ENCODE results near the gene RPS3.

The RPS3 gene

DNA sequence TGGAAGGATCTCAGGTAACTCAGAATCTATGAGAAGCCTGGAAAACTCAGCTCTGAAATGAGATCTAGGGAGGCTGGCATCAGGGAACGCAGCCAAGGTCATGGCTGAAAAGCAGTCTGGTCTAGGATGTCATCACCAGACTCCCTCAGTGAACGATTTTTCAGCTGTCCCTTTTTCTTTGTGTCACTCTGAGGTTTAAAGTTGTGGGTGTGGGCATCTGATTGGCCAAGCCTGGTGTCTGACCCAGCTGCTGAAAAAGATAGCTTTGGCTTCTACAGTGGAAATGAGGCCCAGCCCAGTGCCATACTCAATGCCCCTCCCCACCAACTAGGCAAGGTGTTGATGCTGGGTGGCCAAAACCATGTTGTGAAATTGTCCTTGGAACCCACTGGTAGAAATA, 14.5 kb downstream of the RPS3 start:
- DNase-seq (ENCODE audit: low read depth, low spot score) = no peak

- no peak for DNase-seq (ENCODE audit: low read depth, low spot score)
These were observed 21.1 kb downstream of the RPS3 start for GRCh38 chr11:75420224-75421034.

- no peak for DNase-seq (ENCODE audit: low read depth, low spot score)
These were observed 21.8 kb downstream of the RPS3 start for GRCh38 chr11:75421035-75421602.

- DNase-seq (ENCODE audit: low read depth, low spot score) = no peak
These were observed 22.6 kb downstream of the RPS3 start for GRCh38 chr11:75421902-75422247.

DNA sequence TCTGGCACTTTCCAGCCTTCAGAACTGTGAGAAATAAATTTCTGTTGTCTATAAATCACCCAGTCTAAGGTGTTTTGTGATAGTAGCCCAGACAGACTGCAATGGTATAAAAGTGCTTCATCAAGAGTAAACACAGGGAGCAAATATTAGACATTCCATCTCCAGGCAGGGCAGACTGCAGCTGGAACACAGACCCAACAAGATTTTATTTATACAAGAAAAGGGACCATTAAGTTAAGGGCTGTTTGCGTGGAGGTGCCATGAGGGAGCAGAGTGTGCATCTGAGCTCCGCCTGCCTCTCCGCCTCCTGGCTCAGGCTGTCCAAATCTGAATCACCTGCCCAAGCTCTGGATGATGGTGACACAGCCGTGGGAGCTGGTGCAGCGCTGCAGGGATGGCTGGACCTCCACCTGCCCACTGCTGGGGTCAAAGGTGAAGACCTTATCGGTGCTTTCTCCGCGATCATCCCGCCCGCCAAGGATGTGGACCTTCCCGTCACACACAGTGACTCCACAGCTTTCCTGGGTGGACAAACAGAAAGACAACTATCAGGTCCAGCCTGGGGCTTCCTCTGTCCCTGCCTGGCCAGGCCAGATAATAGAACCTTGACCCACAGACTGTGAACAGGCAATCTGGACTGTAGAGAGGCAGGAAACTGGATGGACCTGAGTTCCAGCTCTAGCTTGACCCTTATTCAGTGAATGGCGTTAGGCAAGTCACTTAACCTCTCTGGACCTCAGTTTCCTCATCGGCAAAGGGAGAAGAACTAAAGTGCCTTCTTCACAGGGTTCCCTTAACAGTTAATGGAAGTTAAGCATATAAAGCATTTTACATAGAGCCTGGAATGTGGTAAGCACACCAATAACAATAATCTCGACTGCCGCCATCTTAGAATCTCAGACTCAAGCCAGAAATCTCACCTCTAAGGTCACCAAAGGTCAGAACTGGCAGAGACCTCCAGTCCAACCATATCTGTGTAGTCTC, 23.2 kb downstream of the RPS3 start:
- DNase-seq (ENCODE audit: low read depth, low spot score) = no peak

DNA sequence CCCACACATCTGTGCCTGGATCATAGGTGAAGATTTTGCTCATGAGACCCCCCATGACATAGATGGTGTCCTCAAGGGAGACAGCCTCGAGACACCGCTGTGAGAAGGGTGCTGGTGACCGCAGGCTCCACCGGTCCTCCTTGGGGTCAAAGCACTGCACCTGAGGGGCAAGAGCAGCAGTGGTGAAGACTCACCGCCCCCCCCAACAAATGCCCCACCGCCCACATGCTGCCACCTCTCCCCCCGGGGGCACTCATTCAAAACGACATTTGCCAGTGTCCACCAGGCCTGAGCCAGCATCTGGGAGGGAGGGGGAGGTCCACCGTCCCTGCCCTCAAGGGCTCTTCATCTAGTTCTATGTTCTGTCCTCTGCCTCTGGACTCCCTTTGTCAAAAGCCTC, 24.4 kb downstream of the RPS3 start:
- DNase-seq (ENCODE audit: low read depth, low spot score) = no peak

- DNase-seq (ENCODE audit: low read depth, low spot score) = no peak
These were observed 25.1 kb downstream of the RPS3 start for GRCh38 chr11:75424396-75424795.

DNA sequence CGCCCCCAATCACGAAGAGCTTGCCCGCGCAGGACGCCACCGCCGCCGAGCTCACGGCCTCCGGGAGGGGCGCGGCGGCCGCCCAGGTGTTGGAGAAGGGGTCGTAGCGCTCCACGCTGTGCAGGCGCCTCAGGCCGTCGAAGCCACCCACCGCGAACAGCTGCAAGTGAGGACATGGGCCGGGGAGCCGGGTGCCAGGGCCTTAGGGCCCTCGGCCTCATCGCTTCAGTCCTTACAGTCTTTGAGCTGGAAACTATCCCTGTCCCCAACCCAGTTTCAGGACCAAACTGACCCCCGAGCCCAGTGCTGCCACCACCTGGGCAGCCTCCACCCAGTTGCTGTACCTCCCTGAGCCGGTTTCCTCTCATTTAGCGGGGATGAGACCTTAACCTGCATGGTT, 26.1 kb downstream of the RPS3 start:
- DNase-seq (ENCODE audit: low read depth, low spot score) = peak; percentile 84

GRCh38 chr11:75426720-75427086, 27.4 kb downstream of the RPS3 start:
- no peak for DNase-seq (ENCODE audit: low read depth, low spot score)

GRCh38 chr11:75427181-75427580, 27.9 kb downstream of the RPS3 start:
- DNase-seq (ENCODE audit: low read depth, low spot score) = no peak

GRCh38 chr11:75428281-75428724, 29.0 kb downstream of the RPS3 start:
- peak; percentile 95 for DNase-seq (ENCODE audit: low read depth, low spot score)

DNA sequence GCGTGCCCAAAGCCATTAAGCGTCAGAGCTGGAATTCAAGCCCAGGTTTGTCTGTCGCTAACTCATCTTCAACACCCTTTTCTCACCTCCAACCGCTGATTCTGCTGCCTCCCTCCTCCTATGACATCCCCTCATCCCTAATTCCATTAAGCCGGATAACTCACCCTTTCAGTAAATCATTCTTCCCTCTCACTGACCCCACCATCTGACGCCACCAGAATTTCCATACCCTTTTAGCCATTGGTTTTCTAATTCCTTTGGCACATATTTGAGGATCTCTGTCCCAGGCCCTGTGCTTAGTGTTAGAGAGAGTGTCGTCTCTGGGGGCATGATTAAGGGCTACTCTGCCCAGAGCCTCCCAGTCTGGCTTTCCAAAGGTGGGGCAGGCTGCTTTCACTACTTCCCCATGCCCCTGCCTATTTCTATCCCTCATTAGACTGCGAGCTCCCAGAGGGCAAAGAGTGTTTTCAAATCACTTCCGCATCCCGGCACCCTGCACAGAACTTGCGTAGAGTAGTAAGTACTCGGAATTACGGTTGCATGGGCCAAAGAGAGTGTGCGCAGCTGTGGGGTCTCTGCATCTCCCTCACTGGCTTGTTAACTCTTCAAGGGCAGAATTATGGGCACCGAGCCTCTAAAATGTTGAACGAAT, 29.8 kb downstream of the RPS3 start:
- no peak for DNase-seq (ENCODE audit: low read depth, low spot score)

GRCh38 chr11:75429641-75429901, 30.3 kb downstream of the RPS3 start:
- DNase-seq (ENCODE audit: low read depth, low spot score) = no peak

DNA sequence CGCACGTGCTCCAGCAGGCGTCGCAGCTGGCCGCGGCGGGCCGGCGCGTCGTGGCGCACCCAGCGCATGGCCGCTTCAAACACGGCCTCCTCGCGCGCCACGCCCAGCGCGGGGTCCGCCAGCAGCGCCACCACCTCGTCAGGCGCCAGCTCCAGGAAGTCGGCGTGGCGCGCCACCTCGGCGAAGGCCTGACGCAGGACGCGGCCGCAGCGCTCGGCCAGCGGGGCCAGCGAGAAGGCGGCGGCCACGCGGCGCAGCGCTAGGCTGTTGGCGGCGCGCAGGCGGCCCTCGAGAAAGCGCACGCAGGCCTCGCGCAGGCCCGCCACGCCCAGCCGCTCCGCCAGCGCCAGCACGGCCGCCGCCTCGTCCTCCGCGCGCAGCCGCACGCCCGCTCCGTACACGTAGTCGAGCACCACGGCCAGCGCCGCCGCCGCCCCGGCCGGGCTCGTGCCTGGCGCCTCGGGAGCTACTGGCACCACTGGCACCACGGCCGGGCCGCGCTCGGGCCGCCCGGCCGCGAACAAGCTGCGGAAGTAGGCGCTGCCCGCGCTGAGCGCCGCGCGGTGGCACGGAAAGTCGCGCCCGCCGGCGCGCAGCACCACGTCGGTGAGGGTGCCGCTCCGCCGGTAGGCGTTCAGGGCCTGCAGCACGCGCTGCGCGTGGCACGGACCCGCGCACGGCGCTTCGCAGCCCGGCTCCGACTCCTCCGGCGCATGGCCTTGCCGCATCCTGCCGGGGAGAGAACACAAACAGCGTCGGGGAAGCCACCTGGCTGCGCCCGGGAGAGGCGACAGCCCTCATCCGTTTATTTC, 30.8 kb downstream of the RPS3 start:
- DNase-seq (ENCODE audit: low read depth, low spot score) = peak; percentile 71

DNA sequence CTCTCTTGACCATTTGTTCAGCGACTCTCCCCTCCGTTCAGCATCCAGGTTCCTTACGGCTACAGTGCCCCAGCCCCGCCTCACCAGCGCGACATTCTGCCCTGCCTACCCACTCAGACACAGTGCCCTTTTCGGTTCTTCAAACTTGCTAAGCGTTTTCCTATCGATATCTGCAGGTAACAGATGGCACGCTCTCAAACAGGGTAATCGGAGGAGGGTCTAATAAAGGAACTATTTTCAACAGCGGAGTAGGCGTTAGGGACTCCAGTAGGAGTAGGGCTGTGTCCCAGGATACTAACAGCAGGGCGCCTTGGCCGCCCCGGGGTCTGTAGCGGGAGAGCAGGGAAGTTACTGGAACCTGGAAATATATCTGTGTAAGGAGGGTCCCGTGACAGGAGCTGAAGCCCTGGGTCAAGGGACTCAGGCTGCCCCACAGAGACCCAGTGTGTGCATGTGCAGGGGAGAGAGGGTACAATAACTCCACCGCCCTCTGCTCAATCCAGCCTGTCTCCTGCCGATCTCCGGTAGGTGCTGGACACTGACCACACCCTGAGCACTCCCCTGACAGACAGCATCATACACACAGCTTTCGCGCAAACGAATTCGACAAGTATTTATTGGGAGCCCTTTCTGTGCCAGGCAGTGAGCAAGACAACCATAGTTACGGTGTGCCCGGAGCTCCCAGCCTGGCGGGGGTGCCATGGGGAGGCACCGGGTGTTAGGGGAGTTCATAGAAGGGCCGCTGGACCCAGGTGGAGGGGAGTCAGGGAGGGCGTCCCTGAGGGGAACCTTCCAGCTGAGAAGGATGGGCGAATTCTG, 31.6 kb downstream of the RPS3 start:
- no peak for DNase-seq (ENCODE audit: low read depth, low spot score)

DNA sequence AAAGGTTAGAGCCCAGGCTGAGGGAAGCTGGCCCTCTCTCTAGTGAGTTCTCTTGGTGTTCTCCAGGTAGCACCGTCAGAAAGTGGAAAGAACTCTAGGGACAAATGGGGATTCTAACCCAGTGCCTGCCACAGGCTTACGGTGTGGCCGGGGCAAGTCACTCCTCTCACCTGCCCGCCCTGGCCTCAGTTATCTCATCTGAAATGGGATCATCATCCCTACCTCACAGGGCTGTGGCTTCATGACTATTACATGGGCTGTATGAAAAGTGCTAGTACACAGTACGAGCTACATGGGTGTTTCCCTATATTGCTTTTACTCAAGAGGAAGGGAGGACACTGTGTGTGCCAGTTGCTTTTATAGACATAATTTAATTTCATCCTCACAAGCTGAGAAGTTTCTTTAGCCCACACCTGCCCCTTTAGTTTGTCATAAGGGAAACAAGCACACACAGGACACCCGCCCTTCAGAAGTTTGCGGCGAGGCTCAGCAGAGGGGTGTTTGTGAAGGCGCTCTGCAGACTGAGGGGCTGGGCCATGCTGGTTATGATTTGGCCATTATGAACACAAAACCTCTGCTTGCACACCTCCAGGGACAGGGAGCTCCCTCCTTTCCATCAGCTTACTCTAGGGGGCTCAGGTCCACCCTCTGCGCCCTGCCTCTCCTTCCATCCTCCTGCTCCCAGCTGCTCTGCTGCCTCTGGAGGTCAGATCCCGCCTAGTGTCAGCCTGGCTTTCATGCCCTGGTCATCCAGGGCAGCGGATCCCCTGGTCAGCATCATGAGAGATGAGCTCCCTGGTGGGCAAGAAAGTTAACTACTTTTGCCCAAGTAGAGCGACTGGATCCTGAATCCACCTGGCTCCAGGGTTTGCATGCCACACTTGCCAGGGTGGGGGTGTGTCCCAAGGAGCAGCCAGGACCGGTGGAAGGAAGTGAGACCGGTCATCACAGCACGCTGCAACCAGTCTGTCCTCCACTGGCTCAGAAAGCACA, 32.5 kb downstream of the RPS3 start:
- DNase-seq (ENCODE audit: low read depth, low spot score) = no peak

DNA sequence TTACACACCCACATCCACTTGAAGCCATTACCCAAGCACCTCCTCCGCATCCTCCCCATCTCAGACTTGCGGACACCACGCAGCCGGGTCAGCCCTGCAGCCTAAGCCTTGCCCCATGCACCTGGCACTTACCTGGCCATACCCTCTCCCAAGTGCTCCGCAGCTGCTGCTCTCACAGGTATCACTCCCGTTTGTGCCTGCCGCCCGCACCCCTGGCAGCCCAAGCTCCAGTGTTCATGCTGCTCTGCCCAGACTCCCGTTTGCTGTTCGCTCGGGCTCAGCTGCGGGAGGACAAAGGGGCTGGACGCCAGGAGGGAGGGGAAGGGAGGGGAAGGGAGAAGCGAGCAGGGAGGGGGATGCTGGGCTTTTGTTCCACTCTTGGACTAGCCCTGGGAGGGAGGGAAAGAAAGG, 33.6 kb downstream of the RPS3 start, which contains the start of gene KLHL35:
Gene KLHL35 (minus strand): TSS at position 293 of the 411 bp plus-strand sequence. CDS start 2,574 bp downstream, outside the sequence.
- DNase-seq (ENCODE audit: low read depth, low spot score) = no peak

DNA sequence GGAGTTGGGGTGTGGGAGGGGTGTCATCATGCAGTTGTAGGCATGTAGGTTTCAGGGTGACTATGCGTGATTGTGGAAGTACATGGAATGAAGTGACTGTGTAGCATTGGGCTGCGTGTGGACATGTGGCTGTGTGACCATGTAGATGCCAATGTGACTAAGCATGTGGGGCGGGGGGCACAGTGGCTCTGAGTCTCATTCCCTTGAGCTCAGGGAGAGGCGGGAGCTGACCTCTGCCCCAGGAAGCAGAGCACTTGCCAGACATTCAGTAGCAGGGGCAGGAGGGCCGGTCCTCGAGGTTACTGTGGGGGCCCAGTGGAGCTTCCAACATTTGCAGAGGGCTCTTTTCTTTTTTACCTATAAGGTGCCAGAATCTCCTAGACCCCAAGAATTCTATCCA, 34.1 kb downstream of the RPS3 start:
- no peak for DNase-seq (ENCODE audit: low read depth, low spot score)

- DNase-seq (ENCODE audit: low read depth, low spot score) = no peak
These were observed 34.7 kb downstream of the RPS3 start for GRCh38 chr11:75434051-75434450.

Measured in ELF-1 (cell line).